KG1 (cell line): ENCODE data around the gene SEC14L1.
"Not testable (repeated sequence)": the region's sequence is repeated elsewhere in the genome, so short reads cannot be mapped to it uniquely, and the experiment has no call there.

Experiments
- DNase-seq: peaks from one replicate; lab custom pipeline; 2025; lab: John Stamatoyannopoulos, UW

SEC14L1 gene

DNA sequence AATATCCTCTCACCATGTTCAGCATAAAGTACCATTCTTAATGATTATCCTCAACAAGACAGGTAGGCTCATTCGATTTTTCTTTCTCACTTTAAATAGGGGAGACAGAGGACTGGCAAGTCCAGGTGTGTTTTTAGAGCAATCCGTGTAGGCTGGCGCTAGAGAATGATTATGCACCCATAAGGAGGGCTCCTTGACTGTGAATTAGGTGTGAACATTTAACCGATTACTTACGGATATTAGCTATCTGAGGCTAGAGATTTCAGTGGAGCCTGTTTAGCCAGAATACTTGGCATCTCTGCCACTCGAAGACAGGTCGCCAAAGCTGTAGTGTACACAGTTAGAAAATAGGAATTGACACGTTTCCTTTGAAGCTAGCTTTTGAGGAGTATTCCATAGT, 1.9 kb downstream of the SEC14L1 start:
- no peak for DNase-seq

DNA sequence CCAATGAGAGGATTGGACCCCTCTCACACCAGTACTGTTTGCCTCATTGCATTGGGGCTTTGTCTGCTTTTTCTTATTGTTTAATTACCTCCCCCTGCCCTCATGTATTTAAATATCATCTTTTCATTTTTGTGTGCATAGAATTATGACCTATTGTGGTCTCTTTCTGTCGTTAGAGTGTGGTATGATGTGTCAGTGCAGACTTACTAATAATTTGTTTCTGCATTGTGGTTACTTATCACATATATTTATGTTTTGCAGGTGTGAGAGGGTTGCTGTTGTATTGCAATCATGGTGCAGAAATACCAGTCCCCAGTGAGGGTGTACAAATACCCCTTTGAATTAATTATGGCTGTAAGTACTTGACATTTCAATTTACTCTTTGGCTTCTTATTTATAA, 2.5 kb downstream of the SEC14L1 start:
- DNase-seq: no peak

GRCh38 chr17:77144227-77144626, 3.5 kb downstream of the SEC14L1 start:
- DNase-seq: no peak

DNA sequence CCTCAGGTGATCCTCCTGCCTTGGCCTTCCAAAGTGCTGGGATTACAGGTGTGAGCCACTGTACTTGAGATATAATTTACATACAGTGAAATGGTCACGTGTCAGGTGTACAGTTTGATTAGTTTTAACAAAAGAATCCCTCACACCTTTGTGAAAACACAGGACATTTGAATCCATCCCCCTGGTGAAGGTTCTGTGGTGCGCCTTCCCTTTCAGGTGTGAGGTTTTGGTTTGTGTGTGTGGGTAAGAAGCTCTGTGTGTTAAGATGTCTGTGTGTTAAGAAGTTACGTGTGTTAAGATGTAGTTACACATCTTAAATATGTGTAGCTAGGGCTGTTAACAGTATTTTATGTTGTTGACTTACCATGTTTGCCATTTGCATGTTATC, 4.4 kb downstream of the SEC14L1 start:
- DNase-seq: no peak

GRCh38 chr17:77145612-77146245, 5.0 kb downstream of the SEC14L1 start:
- no peak for DNase-seq

- DNase-seq: no peak
These were observed 5.5 kb downstream of the SEC14L1 start for GRCh38 chr17:77146246-77146632.

DNA sequence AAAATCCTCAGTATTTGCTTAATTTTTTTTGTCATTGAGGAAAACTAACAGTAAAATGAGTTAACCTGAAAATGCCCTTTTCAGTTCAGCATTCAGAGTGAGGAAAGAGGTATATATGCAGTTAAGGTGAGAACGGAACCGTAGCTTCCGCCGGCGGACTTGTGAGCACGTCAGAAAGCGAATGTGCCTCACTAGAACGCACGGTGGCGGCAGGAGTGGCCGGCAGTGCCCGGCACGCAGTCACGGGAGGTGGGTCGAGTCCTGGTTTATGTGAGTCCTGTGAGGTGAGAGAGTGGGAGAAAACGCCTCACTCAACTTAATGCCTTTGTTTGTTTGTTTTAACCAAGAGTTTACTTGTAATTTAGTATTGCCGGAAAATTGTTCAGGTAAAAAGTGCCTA, 6.1 kb downstream of the SEC14L1 start:
- DNase-seq: no peak

DNA sequence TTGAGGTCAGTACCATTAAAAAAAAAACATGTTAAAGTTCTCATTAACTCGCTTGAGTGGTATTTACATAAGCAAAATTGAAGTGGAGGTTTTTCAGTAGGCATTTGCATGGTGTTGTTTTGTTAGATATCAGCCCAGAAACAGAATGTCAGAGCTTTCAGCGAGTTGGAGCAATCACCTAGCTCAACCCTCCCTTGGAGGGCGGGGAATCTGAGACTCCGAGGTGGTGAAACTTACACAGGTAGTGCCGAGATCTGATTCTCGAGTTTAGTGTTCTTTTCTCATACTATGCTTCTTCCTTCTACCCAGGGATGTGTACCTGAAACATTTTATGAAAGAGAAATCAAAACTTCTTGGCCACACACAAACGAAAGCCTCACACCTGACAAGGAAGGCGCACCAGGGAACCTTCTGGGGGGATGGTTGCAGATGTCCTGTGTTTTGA, 6.6 kb downstream of the SEC14L1 start:
- no peak for DNase-seq

DNA sequence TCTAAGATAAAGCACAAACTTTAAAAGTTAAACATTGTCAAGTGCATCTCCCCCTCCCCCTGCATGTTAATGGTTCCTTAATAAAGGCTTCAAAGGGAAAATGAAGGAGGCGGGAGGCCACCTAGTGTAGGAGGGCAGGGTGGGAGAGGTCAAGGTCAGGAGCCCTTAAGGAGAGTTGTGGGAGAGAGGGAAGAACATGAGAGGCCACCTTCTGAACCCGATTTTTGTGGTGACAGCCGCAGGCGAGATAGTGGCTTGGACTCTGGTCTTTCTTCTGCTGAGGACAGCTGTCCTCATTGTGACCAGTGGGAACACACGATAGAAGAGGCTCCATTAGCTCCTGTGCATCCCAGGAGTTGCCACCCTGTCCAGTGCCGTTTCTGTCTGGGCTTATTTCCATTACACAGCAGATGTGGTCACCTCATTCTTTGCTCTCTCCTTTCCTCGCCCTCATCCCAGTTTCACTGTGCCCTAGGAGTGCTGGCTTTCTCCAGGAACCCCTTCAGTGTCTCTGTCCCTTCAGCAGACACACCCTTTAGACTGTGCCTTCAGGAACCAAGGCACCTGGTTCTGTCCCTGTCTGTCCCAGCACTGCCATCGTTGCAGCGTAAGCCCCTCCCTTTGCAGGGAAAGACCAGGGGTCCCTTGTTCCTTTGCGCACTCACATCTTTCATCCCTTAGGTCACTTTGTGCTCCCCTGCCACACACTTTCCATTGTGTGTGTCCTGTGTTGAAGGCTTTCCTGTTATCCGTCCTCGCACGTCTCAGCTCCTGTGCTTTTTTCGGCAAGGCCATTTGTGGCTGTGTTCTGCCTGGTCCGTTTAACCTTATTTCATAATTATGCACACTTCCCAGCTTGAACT, 7.5 kb downstream of the SEC14L1 start:
- DNase-seq: no peak

DNA sequence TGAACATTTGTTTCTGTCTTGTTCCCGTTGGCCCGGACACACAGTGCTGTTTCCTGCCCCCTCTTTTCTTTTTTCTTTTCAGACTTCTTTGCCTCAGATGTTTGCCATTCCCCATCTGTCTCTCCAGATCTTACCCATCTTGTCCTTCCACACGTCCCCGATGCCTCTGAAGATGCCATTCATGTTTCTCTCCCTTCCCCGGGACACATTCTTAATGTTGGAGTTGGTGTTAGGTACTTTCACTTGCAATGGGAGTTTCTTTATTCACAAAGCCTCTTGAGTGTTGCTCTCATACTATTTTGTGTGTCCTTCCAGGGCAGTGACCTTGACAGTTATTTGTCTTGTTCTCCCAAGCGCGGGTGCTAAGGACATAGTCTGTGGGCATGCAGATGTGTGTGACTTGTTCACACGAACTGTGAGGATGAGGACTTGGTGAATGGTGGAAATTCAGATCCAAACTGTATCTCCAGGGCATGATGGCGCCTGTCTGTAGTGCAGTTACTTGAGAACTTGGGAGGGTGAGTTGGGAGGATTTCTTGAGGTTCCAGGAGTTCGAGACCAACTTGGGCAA, 8.3 kb downstream of the SEC14L1 start:
- no peak for DNase-seq

GRCh38 chr17:77150196-77150595, 9.4 kb downstream of the SEC14L1 start:
- DNase-seq: no peak

- DNase-seq: no peak
These were observed 10.4 kb downstream of the SEC14L1 start for GRCh38 chr17:77151186-77151585.

DNA sequence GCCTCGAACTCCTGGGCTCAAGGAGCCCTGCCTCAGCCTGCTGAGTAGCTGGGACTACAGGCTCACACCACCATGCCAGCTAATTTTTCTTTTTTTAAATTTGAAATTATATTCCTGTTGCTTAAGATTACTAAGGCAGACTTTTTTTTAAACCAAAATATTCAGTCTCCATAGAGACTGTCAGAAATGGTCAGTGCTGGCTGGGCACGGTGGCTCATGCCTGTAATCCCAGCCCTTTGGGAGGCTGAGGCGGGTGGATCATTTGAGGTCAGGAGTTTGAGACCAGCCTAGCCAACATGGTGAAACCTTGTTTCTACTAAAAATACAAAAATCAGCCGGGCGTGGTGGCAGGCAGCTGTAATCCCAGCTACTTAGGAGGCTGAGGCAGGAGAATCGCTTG, 11.3 kb downstream of the SEC14L1 start:
- not testable (repeated sequence) for DNase-seq

- no peak for DNase-seq
These were observed 12.7 kb downstream of the SEC14L1 start for GRCh38 chr17:77153472-77153871.

DNA sequence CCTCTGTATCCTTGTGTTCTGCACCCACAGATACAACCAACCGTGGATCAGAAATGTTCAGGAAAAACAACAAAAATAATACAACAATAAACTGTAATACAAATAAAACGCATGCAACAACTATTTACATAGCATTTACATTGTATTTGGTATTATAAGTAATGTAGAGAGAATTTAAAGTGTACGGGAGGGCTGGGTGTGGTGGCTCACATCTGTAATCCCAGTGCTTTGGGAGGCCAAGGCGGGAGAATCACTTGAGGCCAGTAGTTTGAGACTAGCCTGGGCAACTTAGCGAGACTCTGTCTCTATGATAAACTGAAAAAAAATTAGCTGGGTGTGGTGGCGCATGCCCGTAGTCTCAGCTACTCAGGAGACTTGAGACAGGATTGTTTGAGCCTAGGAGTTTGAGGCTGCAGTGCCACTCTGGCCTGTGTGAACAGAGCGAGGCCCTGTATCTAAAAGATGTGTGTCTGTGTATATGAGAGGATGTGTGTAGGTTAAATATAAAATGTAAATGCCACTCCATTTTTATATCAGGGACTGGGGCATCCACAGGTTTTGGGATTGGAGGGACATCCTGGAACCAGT, 13.3 kb downstream of the SEC14L1 start:
- DNase-seq: no peak

GRCh38 chr17:77155125-77155524, 14.4 kb downstream of the SEC14L1 start:
- DNase-seq: no peak

DNA sequence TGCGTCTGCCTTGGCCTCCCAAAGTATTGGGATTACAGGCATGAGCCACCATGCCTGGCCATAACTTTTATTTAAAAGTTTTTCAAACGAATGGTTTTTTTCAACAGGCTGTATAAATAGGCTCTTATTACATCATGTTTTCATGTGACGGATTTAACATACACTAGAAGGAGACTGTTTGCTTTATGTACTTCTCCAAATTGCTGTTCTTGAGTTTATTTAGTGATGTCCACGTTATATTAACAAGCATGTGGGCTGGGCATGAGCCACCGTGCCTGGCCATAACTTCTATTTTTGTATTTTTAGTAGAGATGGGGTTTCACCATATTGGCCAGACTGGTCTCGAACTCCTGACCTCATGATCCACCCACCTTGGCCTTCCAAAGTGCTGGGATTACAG, 17.0 kb downstream of the SEC14L1 start:
- DNase-seq: not testable (repeated sequence)

DNA sequence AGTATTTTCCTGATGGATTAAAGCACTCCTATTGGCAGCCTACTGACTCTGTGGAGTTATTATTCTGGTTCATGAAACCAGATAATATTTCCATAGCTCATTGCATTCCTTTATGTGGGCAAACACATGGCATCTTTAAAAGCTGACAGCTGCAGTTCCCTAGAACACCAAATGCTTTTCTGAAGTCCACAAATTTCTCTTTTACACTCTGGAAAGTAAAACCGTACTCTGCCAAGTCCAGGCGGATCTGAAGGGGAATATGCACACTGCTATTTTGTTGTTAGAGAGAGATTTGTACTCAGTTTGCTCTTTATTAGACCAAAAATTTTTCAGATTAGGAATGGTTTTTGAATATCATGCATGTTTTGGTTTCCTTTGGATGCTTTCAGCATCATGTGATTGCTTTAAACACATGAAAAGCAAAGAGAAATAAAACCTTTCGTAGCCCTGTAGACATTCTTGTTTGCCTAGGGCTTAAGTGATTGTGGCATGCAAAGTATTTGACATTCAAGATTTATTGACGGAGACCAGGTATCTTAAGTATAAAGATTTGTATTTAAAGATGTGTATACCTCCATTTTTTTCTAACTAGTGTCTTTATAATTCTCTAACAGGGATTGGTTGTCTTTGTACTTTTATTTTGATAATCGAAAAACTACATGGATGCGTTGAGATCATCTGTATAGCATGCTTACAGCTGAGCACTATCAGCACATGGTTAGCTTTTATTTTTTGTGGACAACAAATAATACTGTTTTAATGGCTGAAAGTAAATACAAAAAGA, 19.5 kb downstream of the SEC14L1 start:
- DNase-seq: no peak

DNA sequence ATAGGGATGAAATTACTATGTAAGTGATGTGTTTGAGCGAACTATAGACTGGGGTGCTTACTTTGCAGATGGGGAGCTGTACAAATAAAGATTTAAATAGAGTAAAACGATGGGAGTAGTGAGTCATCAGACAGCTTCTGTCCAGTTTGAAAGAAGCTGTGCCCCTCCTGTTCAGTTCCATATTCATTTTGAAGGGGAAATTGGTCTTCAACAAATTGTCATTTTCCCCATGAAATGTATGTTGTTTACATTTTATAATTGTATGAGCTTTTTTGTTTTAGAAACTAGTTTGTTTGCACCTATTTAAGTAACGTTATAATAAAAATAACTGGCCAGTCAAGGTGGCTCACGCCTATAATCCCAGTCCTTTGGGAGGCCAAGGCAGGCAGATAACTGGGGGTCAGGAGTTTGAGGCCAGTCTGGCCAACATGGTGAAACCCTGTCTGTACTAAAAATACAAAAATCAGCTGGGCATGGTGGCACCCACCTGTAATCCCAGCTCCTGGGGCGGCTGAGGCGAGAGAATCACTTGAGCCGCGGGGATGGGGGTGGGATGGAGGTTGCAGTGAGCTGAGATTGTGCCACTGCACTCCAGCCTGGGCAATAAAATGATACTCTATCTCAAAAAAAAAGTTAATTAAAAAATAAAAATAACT, 20.2 kb downstream of the SEC14L1 start:
- no peak for DNase-seq

GRCh38 chr17:77161953-77162352, 21.2 kb downstream of the SEC14L1 start:
- DNase-seq: no peak

DNA sequence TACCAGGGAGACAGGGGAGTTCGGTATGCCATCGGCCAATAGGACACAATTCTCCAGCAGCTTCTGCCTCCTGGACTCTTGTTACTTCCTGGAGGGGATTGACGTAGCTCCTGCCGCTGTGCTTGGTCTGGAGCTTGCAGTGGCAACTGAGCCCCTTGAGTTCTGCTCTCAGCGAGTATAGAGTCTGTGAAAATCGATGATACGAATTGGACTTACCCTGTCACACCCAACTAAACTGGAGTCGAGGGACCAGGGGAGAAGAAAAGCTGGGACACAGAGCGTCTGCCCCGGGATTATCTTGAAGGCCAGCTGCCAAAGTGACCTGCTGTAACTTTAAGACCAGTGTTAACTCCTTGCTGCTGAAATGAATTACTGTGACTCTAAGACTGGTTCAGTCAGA, 22.2 kb downstream of the SEC14L1 start:
- DNase-seq: no peak
